ENCODE data around the gene MIA. TPM values are rescaled to one million over a fixed set of nuclear protein-coding genes. Genes with fewer than 3 reads are reported as not detected.

Gene MIA
- total RNA-seq, 4 donors from 2014 or later: 1.4 to 9.2 (median 3.1) TPM; not detected in 1

DNA sequence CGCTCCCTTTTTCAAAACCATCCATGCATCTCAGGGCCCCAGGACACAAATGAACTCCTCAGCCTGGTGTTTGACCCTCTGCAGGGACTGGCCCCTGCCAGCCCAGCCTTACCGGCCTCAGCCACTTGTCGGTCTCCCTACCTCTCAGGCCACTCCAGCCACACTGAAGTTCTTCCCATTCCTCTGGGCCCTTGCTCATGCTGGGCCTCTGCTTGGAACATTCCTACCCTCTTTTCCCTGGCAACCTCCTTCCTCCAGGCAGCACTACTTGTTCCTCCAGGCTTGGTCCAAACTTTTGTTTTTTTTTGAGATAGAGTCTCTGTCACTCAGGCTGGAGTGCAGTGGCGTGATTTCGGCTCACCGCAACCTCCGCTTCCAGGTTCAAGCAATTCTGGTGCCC, 16.0 kb downstream of the MIA start:
- H3K27ac ChIP-seq: no peak overlapping the region

GRCh38 chr19:40791996-40792395, 16.7 kb downstream of the MIA start:
- Histone ChIP-seq H3K27me3 (no peaks in the 10 kb centered on the region), H3K27ac (no peak overlapping the region)
- TF ChIP-seq POLR2AphosphoS5 (IDR thresholded peaks at IDR 0.05) (no peak), POLR2A (IDR thresholded peaks at IDR 0.05) (no peak), EP300 (IDR thresholded peaks at IDR 0.05) (no peak)
- TF ChIP-seq, protein P1, sequence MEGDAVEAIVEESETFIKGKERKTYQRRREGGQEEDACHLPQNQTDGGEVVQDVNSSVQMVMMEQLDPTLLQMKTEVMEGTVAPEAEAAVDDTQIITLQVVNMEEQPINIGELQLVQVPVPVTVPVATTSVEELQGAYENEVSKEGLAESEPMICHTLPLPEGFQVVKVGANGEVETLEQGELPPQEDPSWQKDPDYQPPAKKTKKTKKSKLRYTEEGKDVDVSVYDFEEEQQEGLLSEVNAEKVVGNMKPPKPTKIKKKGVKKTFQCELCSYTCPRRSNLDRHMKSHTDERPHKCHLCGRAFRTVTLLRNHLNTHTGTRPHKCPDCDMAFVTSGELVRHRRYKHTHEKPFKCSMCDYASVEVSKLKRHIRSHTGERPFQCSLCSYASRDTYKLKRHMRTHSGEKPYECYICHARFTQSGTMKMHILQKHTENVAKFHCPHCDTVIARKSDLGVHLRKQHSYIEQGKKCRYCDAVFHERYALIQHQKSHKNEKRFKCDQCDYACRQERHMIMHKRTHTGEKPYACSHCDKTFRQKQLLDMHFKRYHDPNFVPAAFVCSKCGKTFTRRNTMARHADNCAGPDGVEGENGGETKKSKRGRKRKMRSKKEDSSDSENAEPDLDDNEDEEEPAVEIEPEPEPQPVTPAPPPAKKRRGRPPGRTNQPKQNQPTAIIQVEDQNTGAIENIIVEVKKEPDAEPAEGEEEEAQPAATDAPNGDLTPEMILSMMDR (IDR thresholded peaks at IDR 0.05): no peak

More for the DNA sequence above, 16.0 kb downstream of the MIA start:
- no peaks in the 10 kb centered on the region for H3K9me3 ChIP-seq
- TF ChIP-seq POLR2A (IDR thresholded peaks at IDR 0.05) (no peak), EP300 (IDR thresholded peaks at IDR 0.05) (no peak), POLR2AphosphoS5 (IDR thresholded peaks at IDR 0.05) (no peak)
- TF ChIP-seq, protein P1 (IDR thresholded peaks at IDR 0.05): no peak
- WGBS, 2 donors (ENCODE audit: low coverage in 1 of 2): 81% methylated on average over 6 of the region's 7 CpGs; no CpG with 5 or more reads in 1 of the 2 donors
- H3K27me3 ChIP-seq: no peaks in the 10 kb centered on the region
- peaks cover 0 to 70% of the 10 kb centered on the region in 2 donors for H3K36me3 ChIP-seq
- H3K4me3 ChIP-seq: no peak overlapping the region
- no peaks in the 10 kb centered on the region for H3K4me1 ChIP-seq
- no peak for ATAC-seq

DNA sequence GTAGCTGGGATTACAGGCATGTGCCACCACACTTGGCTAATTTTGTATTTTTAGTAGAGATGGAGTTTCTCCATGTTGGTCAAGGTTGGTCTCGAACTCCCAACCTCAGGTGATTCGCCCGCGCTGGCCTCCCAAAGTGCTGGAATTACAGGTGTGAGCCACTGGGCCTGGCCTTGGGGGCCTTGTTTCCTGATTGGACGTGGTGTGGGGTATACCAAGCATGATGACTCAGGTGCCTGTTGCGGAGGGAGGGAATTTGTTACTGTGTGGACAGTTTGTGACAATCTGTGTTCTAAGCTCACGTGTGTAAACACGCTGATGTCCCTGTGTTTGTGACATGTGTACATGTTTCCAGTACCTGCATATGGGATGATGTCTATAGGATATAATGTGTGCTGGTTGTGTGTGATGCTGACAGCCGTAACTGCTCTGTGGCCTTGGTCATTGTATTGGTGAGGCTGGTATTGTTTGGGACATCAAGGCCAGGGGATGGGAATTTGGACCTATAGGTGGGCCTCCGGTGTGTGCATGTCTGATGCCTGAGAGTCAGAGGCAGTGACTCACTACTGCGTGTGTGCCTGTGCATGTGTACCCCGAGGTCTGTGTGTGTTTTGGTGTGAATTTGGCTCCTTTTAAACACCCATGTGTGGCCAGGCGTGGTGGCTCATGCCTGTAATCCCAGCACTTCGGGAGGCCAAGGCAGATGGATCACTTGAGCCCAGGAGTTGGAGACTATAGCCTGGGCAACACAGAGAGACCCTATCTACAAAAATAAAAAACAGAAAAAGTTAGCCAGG, 22.0 kb downstream of the MIA start:
- H3K9me3 ChIP-seq: no peaks in the 10 kb centered on the region
- H3K27me3 ChIP-seq: no peaks in the 10 kb centered on the region
- ATAC-seq: no peak
- H3K4me1 ChIP-seq: peaks cover 13 to 37% (median 24%) of the 10 kb centered on the region in 3 donors
- no peak for TF ChIP-seq POLR2AphosphoS5 (IDR thresholded peaks at IDR 0.05)
- TF ChIP-seq, protein P1 (IDR thresholded peaks at IDR 0.05): no peak
- TF ChIP-seq POLR2A (IDR thresholded peaks at IDR 0.05): no peak
- no peak for TF ChIP-seq EP300 (IDR thresholded peaks at IDR 0.05)
- peaks cover 0 to 30% of the 10 kb centered on the region in 2 donors for H3K36me3 ChIP-seq
- no peak overlapping the region for H3K4me3 ChIP-seq
- peak overlapping the region; percentile 63 to 99 (median 96) for H3K27ac ChIP-seq
- WGBS, 2 donors (ENCODE audit: low coverage in 1 of 2): 92 to 96% methylated on average over 5 of the region's 14 CpGs

More at GRCh38 chr19:40791996-40792395, 16.7 kb downstream of the MIA start:
- Histone ChIP-seq H3K4me3 (no peak overlapping the region), H3K4me1 (no peaks in the 10 kb centered on the region), H3K9me3 (no peaks in the 10 kb centered on the region), H3K36me3 (peaks cover 0 to 67% of the 10 kb centered on the region in 2 donors)
- 49 to 83% methylated on average over 2 to 3 of the region's 3 CpGs for WGBS, 2 donors (ENCODE audit: low coverage in 1 of 2)
- no peak for ATAC-seq

DNA sequence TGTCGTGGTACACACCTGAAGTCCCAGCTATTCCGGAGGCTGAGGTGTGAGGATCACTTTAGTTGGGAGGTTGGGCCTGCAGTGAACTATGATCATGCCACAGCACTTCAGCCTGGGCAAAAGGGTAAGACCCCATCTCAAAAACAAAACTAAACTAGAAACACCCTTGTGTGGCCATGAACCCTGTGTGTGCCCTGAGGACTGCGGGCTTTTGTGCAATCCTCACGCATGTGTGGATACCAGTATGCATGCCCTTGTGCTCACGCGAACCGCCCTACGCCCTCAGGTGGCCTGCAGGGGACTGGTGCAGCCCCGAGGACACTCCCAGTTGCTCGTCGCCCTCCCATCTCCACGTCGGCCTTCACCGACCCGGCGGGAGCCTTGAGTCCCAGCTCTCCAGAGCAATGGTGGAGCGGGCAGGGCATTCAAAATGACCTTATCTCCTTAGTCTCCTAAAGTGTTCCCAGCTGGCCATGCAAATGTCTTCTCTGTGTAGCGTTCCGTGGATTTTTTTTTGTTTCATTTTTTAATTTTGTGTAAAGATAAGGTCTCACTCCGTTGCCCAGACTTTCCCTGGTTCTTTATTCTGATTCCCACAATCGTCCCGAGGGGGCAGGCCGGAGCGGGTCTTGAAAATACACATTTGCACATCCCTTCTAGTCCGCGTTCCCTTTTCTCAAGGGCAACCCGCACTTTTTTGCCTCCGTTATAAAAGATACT, 22.8 kb downstream of the MIA start:
- TF ChIP-seq EP300 (IDR thresholded peaks at IDR 0.05) (no peak), POLR2AphosphoS5 (IDR thresholded peaks at IDR 0.05) (peak; percentile 16)
- TF ChIP-seq, protein P1 (IDR thresholded peaks at IDR 0.05): peak in 3 of 4 experiments; percentile 54 to 75 (median 63)
- peak; percentile 14 for ATAC-seq
- Histone ChIP-seq H3K27ac (peak overlapping the region; percentile 63 to 99 (median 96)), H3K4me3 (peak overlapping the region; percentile 20 to 97), H3K27me3 (no peaks in the 10 kb centered on the region), H3K9me3 (no peaks in the 10 kb centered on the region), H3K4me1 (peaks cover 13 to 45% (median 32%) of the 10 kb centered on the region in 3 donors), H3K36me3 (peaks cover 0 to 22% of the 10 kb centered on the region in 2 donors)
- 0 to 6% methylated on average over 8 to 20 of the region's 28 CpGs for WGBS, 2 donors (ENCODE audit: low coverage in 1 of 2)

All from gastroesophageal sphincter (tissue), 4 donors.